HG03575 (cell line): ENCODE measurements around the gene SDK1.

Source experiments
- ATAC-seq: cut with Tn5 transposase; IDR thresholded peaks from one replicate; pipeline ENCODE4 v1.9.1; 2021; ENCODE audit not compliant: unreplicated experiment, insufficient number of reproducible peaks, low FRiP score; ENCODE audit errors: extremely low read depth

Gene SDK1, protein sequence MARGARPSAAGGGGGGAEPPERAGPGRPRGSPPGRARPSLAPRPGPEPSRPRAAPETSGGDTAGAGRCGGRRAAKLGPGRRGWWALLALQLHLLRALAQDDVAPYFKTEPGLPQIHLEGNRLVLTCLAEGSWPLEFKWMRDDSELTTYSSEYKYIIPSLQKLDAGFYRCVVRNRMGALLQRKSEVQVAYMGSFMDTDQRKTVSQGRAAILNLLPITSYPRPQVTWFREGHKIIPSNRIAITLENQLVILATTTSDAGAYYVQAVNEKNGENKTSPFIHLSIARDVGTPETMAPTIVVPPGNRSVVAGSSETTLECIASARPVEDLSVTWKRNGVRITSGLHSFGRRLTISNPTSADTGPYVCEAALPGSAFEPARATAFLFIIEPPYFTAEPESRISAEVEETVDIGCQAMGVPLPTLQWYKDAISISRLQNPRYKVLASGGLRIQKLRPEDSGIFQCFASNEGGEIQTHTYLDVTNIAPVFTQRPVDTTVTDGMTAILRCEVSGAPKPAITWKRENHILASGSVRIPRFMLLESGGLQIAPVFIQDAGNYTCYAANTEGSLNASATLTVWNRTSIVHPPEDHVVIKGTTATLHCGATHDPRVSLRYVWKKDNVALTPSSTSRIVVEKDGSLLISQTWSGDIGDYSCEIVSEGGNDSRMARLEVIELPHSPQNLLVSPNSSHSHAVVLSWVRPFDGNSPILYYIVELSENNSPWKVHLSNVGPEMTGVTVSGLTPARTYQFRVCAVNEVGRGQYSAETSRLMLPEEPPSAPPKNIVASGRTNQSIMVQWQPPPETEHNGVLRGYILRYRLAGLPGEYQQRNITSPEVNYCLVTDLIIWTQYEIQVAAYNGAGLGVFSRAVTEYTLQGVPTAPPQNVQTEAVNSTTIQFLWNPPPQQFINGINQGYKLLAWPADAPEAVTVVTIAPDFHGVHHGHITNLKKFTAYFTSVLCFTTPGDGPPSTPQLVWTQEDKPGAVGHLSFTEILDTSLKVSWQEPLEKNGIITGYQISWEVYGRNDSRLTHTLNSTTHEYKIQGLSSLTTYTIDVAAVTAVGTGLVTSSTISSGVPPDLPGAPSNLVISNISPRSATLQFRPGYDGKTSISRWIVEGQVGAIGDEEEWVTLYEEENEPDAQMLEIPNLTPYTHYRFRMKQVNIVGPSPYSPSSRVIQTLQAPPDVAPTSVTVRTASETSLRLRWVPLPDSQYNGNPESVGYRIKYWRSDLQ (N-terminal part only)

DNA sequence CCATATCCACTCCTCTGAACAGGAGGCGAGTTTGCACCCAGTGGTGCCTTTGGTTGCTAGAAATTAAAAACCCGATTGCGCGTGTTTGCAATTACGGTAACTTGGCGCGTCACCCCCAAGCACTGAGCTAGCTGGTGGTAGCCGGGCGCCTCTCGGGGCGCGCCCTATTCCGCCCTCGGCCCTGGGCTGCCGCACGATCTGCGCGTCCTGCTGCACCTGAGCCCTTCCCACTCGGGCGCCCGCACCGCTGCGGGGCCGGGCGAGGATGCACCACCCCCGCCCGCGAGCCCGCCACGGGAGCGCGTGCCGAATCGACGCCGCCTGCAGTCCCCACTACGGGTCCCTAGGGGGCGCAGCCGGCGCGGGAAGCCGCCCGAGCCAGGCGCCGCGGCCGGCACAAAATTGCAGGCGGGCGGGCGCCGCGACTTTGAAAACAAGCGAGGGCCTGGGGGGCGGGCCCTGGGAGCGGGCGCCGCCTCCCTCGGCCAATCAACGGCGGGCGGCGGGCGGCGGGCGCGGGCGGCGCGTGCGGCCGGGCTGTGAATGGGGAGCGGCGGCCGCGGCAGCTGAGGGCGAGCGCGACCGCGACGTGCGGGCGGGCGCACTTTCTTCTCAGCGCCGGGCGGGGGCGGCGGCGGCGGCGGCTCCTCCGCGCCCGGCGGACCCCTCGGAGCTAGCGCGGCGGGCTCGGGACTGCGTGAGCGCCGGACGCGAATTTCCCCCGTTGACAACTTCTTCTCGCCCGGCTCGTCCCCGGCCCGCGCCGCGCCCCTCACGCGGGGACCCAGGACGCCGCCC lies at the start of gene SDK1:
Gene SDK1 (plus strand): TSS at position 602 of the 798 bp plus-strand sequence. CDS start 335 bp downstream, outside the sequence.
- peak; percentile 55 for ATAC-seq

GRCh38 chr7:3254718-3255117 lies 46.3 kb upstream of the SDK1 start:
- no peak for ATAC-seq

GRCh38 chr7:3259711-3260400 lies 41.2 kb upstream of the SDK1 start:
- no peak for ATAC-seq

- no peak for ATAC-seq
Observed at GRCh38 chr7:3260401-3260715, 40.7 kb upstream of the SDK1 start.

DNA sequence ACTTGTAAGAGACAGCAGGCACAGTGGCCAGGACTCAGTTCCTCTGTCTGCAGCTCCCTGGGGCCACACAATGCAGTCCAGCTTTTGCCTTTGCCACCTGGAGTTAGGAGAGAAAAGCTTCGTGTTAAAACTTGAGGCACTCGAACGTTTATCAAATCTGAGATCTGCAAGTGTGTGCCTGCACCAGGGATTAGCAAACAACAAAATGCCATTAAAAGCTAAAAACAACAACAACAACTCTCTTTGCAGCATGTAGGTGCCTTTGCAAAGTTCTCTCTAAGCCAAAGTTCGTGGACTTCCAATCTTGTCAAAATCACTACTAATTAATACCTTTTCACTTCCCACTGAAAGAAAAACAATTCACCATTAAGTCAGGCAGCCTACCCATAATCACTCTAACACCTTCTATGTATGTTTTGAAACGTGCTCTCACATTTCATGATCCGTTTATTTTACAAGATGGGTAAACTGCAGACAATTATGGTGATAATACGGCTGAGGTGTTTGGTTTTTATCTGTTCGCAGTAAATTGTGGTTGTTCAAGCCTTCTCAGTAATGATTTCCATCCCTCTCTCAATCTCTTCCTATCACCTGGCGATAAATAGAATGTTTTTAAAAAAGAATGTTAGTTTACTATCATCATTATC lies 36.2 kb upstream of the SDK1 start:
- no peak for ATAC-seq

DNA sequence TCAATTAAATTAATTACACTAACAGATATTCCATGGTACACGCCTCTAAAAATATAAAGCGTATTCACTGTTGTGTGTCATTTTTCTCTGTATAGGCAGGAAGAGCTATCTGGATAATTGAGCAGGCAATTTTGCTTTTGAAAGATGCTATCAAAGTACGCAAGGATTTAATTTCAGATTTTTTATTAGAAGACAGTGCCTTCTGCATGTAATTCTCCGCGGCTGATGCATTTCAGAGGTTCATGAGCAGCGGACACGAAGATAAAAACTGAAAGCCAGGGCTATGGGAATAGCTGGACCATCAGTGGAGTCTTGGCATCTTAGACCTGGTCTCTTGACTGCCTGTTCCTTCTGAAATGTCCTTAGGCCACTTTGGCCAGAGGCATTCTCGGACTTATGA lies 35.7 kb upstream of the SDK1 start:
- ATAC-seq, result no peak

- ATAC-seq, result no peak
Observed at GRCh38 chr7:3266240-3266639, 34.8 kb upstream of the SDK1 start.

GRCh38 chr7:3267966-3268690 lies 32.9 kb upstream of the SDK1 start:
- no peak for ATAC-seq

- no peak for ATAC-seq
Observed at GRCh38 chr7:3270362-3270761, 30.7 kb upstream of the SDK1 start.

GRCh38 chr7:3271298-3271697 lies 29.8 kb upstream of the SDK1 start:
- ATAC-seq, result no peak

DNA sequence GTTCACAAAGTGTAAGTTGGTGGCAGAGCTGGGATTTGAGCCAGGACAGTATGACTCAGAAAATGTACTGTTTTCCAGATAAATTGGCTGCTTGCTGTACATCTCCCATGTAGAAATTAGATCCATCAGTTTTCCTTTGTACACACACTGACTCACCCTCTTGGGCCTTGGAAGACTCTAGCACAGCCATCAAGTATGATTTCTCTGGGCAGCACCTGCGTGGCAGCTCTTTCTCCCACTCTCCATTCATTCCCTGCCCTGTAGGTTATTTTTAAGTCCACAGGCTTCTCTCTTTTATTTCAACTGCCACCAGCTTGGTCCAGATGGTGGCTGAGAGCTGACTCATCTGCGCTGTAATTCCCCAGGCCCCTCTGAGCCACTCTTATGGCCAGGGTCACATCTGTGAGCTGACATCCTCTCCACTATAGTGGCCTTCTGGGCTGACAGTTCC lies 28.3 kb upstream of the SDK1 start:
- ATAC-seq, result no peak

DNA sequence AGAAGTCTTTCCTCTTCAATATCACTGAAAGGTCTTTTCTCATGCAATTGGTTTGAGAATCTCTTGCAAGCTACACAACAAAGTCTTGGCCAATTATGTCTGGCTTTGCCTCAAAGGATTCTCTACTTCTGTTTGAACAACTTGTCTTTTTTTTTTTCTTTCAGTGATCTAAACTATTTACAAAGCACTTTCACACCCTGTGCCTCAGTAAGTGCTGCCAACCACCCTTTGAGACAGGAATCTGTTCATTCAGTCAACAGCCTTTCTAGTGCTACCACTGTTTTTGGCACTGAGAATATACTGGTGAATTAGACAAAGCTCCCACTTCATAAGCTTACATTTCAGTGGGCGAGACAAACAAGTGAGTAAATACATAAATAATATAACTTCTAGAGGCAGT lies 26.9 kb upstream of the SDK1 start:
- ATAC-seq, result no peak

GRCh38 chr7:3277604-3278572 lies 23.2 kb upstream of the SDK1 start:
- no peak for ATAC-seq

- no peak for ATAC-seq
Observed at GRCh38 chr7:3279147-3279818, 21.8 kb upstream of the SDK1 start.

GRCh38 chr7:3280445-3280844 lies 20.6 kb upstream of the SDK1 start:
- ATAC-seq, result no peak
